HepG2 (cell line): Measurements from ENCODE around the gene MRPL10. TPM values are rescaled to one million over a fixed set of nuclear protein-coding genes. Genes with fewer than 3 reads are reported as not detected.

Source experiments
- ATAC-seq: fragments of 200-7000 bp; cut with Tn5 transposase; 3 replicates; pipeline ENCODE4 v1.9.1; 2020; ENCODE audit warnings: mild to moderate bottlenecking, moderate library complexity
- BruUV-seq: library from RNA; stranded (reverse); fragments of 400-500 nt; replicated peaks from 2 replicates; lab custom pipeline; 2021; lab: Mats Ljungman, UMichigan
- CTCF ChIA-PET: fragments of 300-600 bp; formaldehyde crosslinking; extraction: SDS; loops from one replicate; lab custom pipeline; 2021; ENCODE audit warnings: low total read pairs, inconsistent platforms, low intra/inter-chr PET ratio; lab: Yijun Ruan, JAX
- POLR2A ChIA-PET: fragments of 350-600 bp; sonication (Branson Sonifier 250); formaldehyde crosslinking; loops from one replicate; lab custom pipeline; 2020; ENCODE audit warnings: antibody characterized with exemption, inconsistent platforms; lab: Yijun Ruan, JAX
- DNase-seq: peaks from one replicate; pipeline ENCODE4 v3.0.0-alpha.2; 2015; ENCODE audit warnings: low spot score
- FAIRE-seq: peaks from 3 replicates; lab custom pipeline; 2011; peaks lifted over from hg19 to GRCh38; lab: Jason Lieb, UNC
- H2AFZ ChIP-seq: one replicate; pipeline ENCODE4 v1.6.1; 2011; ENCODE audit warnings: low read length, inconsistent platforms
- H3K27ac ChIP-seq: fragments of 300-600 bp; 3 replicates; pipeline ENCODE4 v1.8.0; 2011; ENCODE audit warnings: mixed run types, mild to moderate bottlenecking, mixed read lengths, low read length, inconsistent platforms; ENCODE audit not compliant: insufficient read depth; ENCODE audit errors: extremely low read length
- H3K27me3 ChIP-seq, 2 experiments: fragments of 200-600 bp in 1 of 2; 2 replicates in 1 of 2; 3 replicates in 1 of 2; pipeline versions ENCODE4 v1.6.0 to v1.8.0; 2011; ENCODE audit warnings: low read length in 2 of 2, mild to moderate bottlenecking in 2 of 2, moderate library complexity in 2 of 2, inconsistent platforms in 1 of 2; ENCODE audit not compliant: insufficient read depth in 2 of 2, control insufficient read depth in 1 of 2
- H3K36me3 ChIP-seq, 2 experiments: fragments of 200-600 bp in 1 of 2; replicated peaks in 1 of 2; 2 replicates in 1 of 2; 3 replicates in 1 of 2; pipeline versions ENCODE4 v1.5.1 to v1.8.0; 2011; ENCODE audit warnings: low read length in 2 of 2, inconsistent platforms in 1 of 2; ENCODE audit not compliant: insufficient read depth in 2 of 2, control insufficient read depth in 1 of 2
- H3K4me1 ChIP-seq: 2 replicates; pipeline ENCODE4 v1.5.1; 2012; ENCODE audit warnings: low read length, inconsistent platforms; ENCODE audit not compliant: insufficient read depth
- H3K4me2 ChIP-seq: 2 replicates; pipeline ENCODE4 v1.6.0; 2011; ENCODE audit warnings: low read depth, low read length, inconsistent platforms
- H3K4me3 ChIP-seq, 3 experiments: fragments of 200-600 bp in 1 of 3; sonication (generic), shearing (Covaris generic) in 1 of 3; replicated peaks in 1 of 3; 2 replicates each; pipeline ENCODE4 v1.5.1; 2011 to 2016; ENCODE audit warnings: low read length in 3 of 3, inconsistent platforms in 2 of 3, low read depth in 2 of 3, mild to moderate bottlenecking in 2 of 3, control low read depth in 1 of 3, mixed read lengths in 1 of 3; ENCODE audit not compliant: insufficient read depth in 1 of 3
- H3K79me2 ChIP-seq: one replicate; pipeline ENCODE4 v1.6.1; 2011; ENCODE audit warnings: low read length, inconsistent platforms; ENCODE audit not compliant: insufficient read depth
- H3K9ac ChIP-seq: 2 replicates; pipeline ENCODE4 v1.6.0; 2011; ENCODE audit warnings: mild to moderate bottlenecking, low read depth, low read length, inconsistent platforms; ENCODE audit not compliant: insufficient read depth
- H3K9me3 ChIP-seq: 2 replicates; pipeline ENCODE4 v1.5.1; 2012; ENCODE audit warnings: mild to moderate bottlenecking, low read length
- H4K20me1 ChIP-seq: 2 replicates; pipeline ENCODE4 v1.6.0; 2011; ENCODE audit warnings: inconsistent platforms, mild to moderate bottlenecking, low read length, moderate library complexity; ENCODE audit not compliant: insufficient read depth
- NR3C1 ChIP-seq: sonication (generic); formaldehyde crosslinking; IDR thresholded peaks from 2 replicates; pipeline ENCODE4 v1.4.0; 2020; ENCODE audit warnings: missing genetic modification reagents
- RORA ChIP-seq: sonication (generic); formaldehyde crosslinking; IDR thresholded peaks from 2 replicates; pipeline ENCODE4 v1.5.0; 2020; ENCODE audit warnings: mild to moderate bottlenecking, missing genetic modification reagents, moderate library complexity
- ZMYM4 ChIP-seq: sonication (generic); formaldehyde crosslinking; IDR thresholded peaks from 2 replicates; pipeline ENCODE4 v1.8.1; 2023; ENCODE audit warnings: mild to moderate bottlenecking, missing genetic modification reagents
- ZNF33B ChIP-seq: sonication (generic); formaldehyde crosslinking; IDR thresholded peaks from 2 replicates; pipeline ENCODE4 v1.5.1; 2020; ENCODE audit warnings: mild to moderate bottlenecking, missing genetic modification reagents
- ZNF512B ChIP-seq: sonication (generic); formaldehyde crosslinking; IDR thresholded peaks from 2 replicates; pipeline ENCODE4 v1.5.1; 2020; ENCODE audit warnings: missing genetic modification reagents, mild to moderate bottlenecking, borderline replicate concordance
- ZNF616 ChIP-seq: sonication (generic); formaldehyde crosslinking; IDR thresholded peaks from 2 replicates; pipeline ENCODE4 v1.5.0; 2020; ENCODE audit warnings: low read depth, mild to moderate bottlenecking, missing genetic modification reagents
- ZNF740 ChIP-seq: sonication (generic); formaldehyde crosslinking; IDR thresholded peaks from 2 replicates; pipeline ENCODE4 v1.4.0; 2020; ENCODE audit warnings: missing genetic modification reagents
- ZNF773 ChIP-seq: sonication (generic); formaldehyde crosslinking; IDR thresholded peaks from 2 replicates; pipeline ENCODE4 v1.4.0; 2020; ENCODE audit warnings: missing genetic modification reagents, borderline replicate concordance
- WGBS: methylation state at CpG from one replicate; pipeline ENCODE4 v1.1.6; 2017; ENCODE audit warnings: low lambda C conversion rate; 5-methylcytosine and 5-hydroxymethylcytosine counted together
- in situ Hi-C: cut with HindIII; loops from 2 replicates; pipeline ENCODE4 v1.10.0; 2017; ENCODE audit warnings: low pct_unique_long_range_greater_than_20kb; ENCODE audit not compliant: extremely low pct_ligation_motif_present
- intact Hi-C: fragments of 100-400 bp; cut with micrococcal nuclease; formaldehyde crosslinking; loops from one replicate; pipeline ENCODE4 v1.10.0; 2022; ENCODE audit not compliant: unreplicated experiment
- polyA plus RNA-seq, 8 experiments: library from polyadenylated mRNA; depleted of rRNA in 3 of 8; stranded (reverse) in 7 of 8; unstranded in 1 of 8; fragments of >200 nt; fragmentation: Illumina TruSeq in 4 of 8; extraction: Trizol in 4 of 8; gene quantifications; 2 replicates each; pipeline versions ENCODE4 v1.2.1 to v1.2.3, GENCODE V29; 2011 to 2016; ENCODE audit warnings: low read depth in 4 of 8, missing spikeins in 1 of 8, mixed read lengths in 1 of 8; ENCODE audit not compliant: insufficient read depth in 1 of 8
- total RNA-seq, 5 experiments: library from RNA; depleted of rRNA; stranded (reverse); fragments of >200 nt; fragmentation: Illumina TruSeq; extraction: Trizol; gene quantifications; 2 replicates each; pipeline ENCODE4 v1.2.3, GENCODE V29; 2016; ENCODE audit warnings: low read depth in 1 of 5
- TF ChIP-seq, protein P1 (sequence below): IDR thresholded peaks from 2 replicates; pipeline ENCODE4 v1.6.1; 2016; ENCODE audit warnings: missing compliant biosample characterization, missing genetic modification reagents, borderline replicate concordance
- TF ChIP-seq, protein P2 (sequence below), 2 experiments: sonication (generic) in 1 of 2; formaldehyde crosslinking in 1 of 2; IDR thresholded peaks; 2 replicates each; pipeline versions ENCODE4 v1.6.1 to v1.9.0; 2014 to 2022; ENCODE audit warnings: antibody characterized with exemption in 1 of 2, borderline replicate concordance in 1 of 2, inconsistent platforms in 1 of 2, low read depth in 1 of 2, missing genetic modification reagents in 1 of 2

MRPL10 gene
- total and polyA plus RNA-seq, 2 of the 13 experiments (the other 11 are each of a cell fraction or from before 2014, with no cell fraction given) = 56.7 to 149 TPM

GRCh38 chr17:47801906-47802305, 29.4 kb downstream of the MRPL10 start:
- 19% methylated on average over 6 of the region's 6 CpGs for whole genome bisulfite sequencing

More at GRCh38 chr17:47801906-47802305, 29.4 kb downstream of the MRPL10 start:
- POLR2A ChIA-PET = no interaction called here
- TF ChIP-seq ZNF33B (CRISPR knock-in tag) (no peak), ZNF740 (CRISPR knock-in tag) (no peak), ZNF616 (CRISPR knock-in tag) (no peak), NR3C1 (CRISPR knock-in tag) (no peak), ZMYM4 (no peak), ZNF512B (CRISPR knock-in tag) (no peak), RORA (no peak), ZNF773 (CRISPR knock-in tag) (no peak)
- TF ChIP-seq, protein P1, sequence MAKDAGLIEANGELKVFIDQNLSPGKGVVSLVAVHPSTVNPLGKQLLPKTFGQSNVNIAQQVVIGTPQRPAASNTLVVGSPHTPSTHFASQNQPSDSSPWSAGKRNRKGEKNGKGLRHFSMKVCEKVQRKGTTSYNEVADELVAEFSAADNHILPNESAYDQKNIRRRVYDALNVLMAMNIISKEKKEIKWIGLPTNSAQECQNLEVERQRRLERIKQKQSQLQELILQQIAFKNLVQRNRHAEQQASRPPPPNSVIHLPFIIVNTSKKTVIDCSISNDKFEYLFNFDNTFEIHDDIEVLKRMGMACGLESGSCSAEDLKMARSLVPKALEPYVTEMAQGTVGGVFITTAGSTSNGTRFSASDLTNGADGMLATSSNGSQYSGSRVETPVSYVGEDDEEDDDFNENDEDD = no peak
- TF ChIP-seq, protein P2, sequence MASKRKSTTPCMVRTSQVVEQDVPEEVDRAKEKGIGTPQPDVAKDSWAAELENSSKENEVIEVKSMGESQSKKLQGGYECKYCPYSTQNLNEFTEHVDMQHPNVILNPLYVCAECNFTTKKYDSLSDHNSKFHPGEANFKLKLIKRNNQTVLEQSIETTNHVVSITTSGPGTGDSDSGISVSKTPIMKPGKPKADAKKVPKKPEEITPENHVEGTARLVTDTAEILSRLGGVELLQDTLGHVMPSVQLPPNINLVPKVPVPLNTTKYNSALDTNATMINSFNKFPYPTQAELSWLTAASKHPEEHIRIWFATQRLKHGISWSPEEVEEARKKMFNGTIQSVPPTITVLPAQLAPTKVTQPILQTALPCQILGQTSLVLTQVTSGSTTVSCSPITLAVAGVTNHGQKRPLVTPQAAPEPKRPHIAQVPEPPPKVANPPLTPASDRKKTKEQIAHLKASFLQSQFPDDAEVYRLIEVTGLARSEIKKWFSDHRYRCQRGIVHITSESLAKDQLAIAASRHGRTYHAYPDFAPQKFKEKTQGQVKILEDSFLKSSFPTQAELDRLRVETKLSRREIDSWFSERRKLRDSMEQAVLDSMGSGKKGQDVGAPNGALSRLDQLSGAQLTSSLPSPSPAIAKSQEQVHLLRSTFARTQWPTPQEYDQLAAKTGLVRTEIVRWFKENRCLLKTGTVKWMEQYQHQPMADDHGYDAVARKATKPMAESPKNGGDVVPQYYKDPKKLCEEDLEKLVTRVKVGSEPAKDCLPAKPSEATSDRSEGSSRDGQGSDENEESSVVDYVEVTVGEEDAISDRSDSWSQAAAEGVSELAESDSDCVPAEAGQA (IDR thresholded peaks at IDR 0.05; ENCODE audit: low read depth) = no peak
- TF ChIP-seq, protein P2 (CRISPR knock-in tag; IDR thresholded peaks at IDR 0.05; ENCODE audit: borderline replicate concordance) = no peak
- Histone ChIP-seq H3K9me3 (no peaks in the 10 kb centered on the region), H3K36me3 (no peaks in the 10 kb centered on the region), H4K20me1 (peaks cover 4% of the 10 kb centered on the region; the same call in 1 of the 2 replicates), H3K4me3 (no peak overlapping the region), H3K4me2 (no peak overlapping the region), H3K9ac (no peak overlapping the region), H3K4me1 (no peaks in the 10 kb centered on the region), H2AFZ (no peak overlapping the region), H3K27me3 (peaks cover 4 to 16% of the 10 kb centered on the region in 2 experiments; a peak in 3 of 5 replicates), H3K79me2 (no peaks in the 10 kb centered on the region), H3K27ac (no peak overlapping the region)
- DNase-seq = no peak
- in situ Hi-C loops (no loop called here), intact Hi-C loops (loop anchor here (1.0 kb wide), 1 partner anchor 26 kb away; no protein-coding TSS in a partner anchor)
- no peak for FAIRE-seq
- CTCF ChIA-PET = interaction anchor here (1.3 to 2.2 kb wide), 2 partner anchors 25 to 137 kb away, joined by 4 to 15 read pairs; no protein-coding TSS in a partner anchor
- no TSS peak for BruUV-seq
- no peak for ATAC-seq
